HepG2 (cell line): ENCODE measurements around the gene RETN. TPM values are rescaled to one million over a fixed set of nuclear protein-coding genes. Genes with fewer than 3 reads are reported as not detected.

Source experiments
- ATAC-seq: fragments of 200-7000 bp; cut with Tn5 transposase; 3 replicates; pipeline ENCODE4 v1.9.1; 2020; ENCODE audit warnings: mild to moderate bottlenecking, moderate library complexity
- BruUV-seq: library from RNA; stranded (reverse); fragments of 400-500 nt; replicated peaks from 2 replicates; lab custom pipeline; 2021; lab: Mats Ljungman, UMichigan
- CTCF ChIA-PET: fragments of 300-600 bp; formaldehyde crosslinking; extraction: SDS; loops from one replicate; lab custom pipeline; 2021; ENCODE audit warnings: low total read pairs, inconsistent platforms, low intra/inter-chr PET ratio; lab: Yijun Ruan, JAX
- POLR2A ChIA-PET: fragments of 350-600 bp; sonication (Branson Sonifier 250); formaldehyde crosslinking; loops from one replicate; lab custom pipeline; 2020; ENCODE audit warnings: antibody characterized with exemption, inconsistent platforms; lab: Yijun Ruan, JAX
- DNase-seq: peaks from one replicate; pipeline ENCODE4 v3.0.0-alpha.2; 2015; ENCODE audit warnings: low spot score
- FAIRE-seq: peaks from 3 replicates; lab custom pipeline; 2011; peaks lifted over from hg19 to GRCh38; lab: Jason Lieb, UNC
- H2AFZ ChIP-seq: one replicate; pipeline ENCODE4 v1.6.1; 2011; ENCODE audit warnings: low read length, inconsistent platforms
- H3K27ac ChIP-seq: fragments of 300-600 bp; 3 replicates; pipeline ENCODE4 v1.8.0; 2011; ENCODE audit warnings: mixed run types, mild to moderate bottlenecking, mixed read lengths, low read length, inconsistent platforms; ENCODE audit not compliant: insufficient read depth; ENCODE audit errors: extremely low read length
- H3K27me3 ChIP-seq, 2 experiments: fragments of 200-600 bp in 1 of 2; 2 replicates in 1 of 2; 3 replicates in 1 of 2; pipeline versions ENCODE4 v1.6.0 to v1.8.0; 2011; ENCODE audit warnings: low read length in 2 of 2, mild to moderate bottlenecking in 2 of 2, moderate library complexity in 2 of 2, inconsistent platforms in 1 of 2; ENCODE audit not compliant: insufficient read depth in 2 of 2, control insufficient read depth in 1 of 2
- H3K36me3 ChIP-seq, 2 experiments: fragments of 200-600 bp in 1 of 2; replicated peaks in 1 of 2; 2 replicates in 1 of 2; 3 replicates in 1 of 2; pipeline versions ENCODE4 v1.5.1 to v1.8.0; 2011; ENCODE audit warnings: low read length in 2 of 2, inconsistent platforms in 1 of 2; ENCODE audit not compliant: insufficient read depth in 2 of 2, control insufficient read depth in 1 of 2
- H3K4me1 ChIP-seq: 2 replicates; pipeline ENCODE4 v1.5.1; 2012; ENCODE audit warnings: low read length, inconsistent platforms; ENCODE audit not compliant: insufficient read depth
- H3K4me2 ChIP-seq: 2 replicates; pipeline ENCODE4 v1.6.0; 2011; ENCODE audit warnings: low read depth, low read length, inconsistent platforms
- H3K4me3 ChIP-seq, 3 experiments: fragments of 200-600 bp in 1 of 3; sonication (generic), shearing (Covaris generic) in 1 of 3; replicated peaks in 1 of 3; 2 replicates each; pipeline ENCODE4 v1.5.1; 2011 to 2016; ENCODE audit warnings: low read length in 3 of 3, inconsistent platforms in 2 of 3, low read depth in 2 of 3, mild to moderate bottlenecking in 2 of 3, control low read depth in 1 of 3, mixed read lengths in 1 of 3; ENCODE audit not compliant: insufficient read depth in 1 of 3
- H3K79me2 ChIP-seq: one replicate; pipeline ENCODE4 v1.6.1; 2011; ENCODE audit warnings: low read length, inconsistent platforms; ENCODE audit not compliant: insufficient read depth
- H3K9ac ChIP-seq: 2 replicates; pipeline ENCODE4 v1.6.0; 2011; ENCODE audit warnings: mild to moderate bottlenecking, low read depth, low read length, inconsistent platforms; ENCODE audit not compliant: insufficient read depth
- H3K9me3 ChIP-seq: 2 replicates; pipeline ENCODE4 v1.5.1; 2012; ENCODE audit warnings: mild to moderate bottlenecking, low read length
- H4K20me1 ChIP-seq: 2 replicates; pipeline ENCODE4 v1.6.0; 2011; ENCODE audit warnings: inconsistent platforms, mild to moderate bottlenecking, low read length, moderate library complexity; ENCODE audit not compliant: insufficient read depth
- ADNP ChIP-seq: sonication (generic); formaldehyde crosslinking; IDR thresholded peaks from 2 replicates; pipeline ENCODE4 v1.4.0; 2020; ENCODE audit warnings: missing genetic modification reagents
- CCAR2 ChIP-seq: fragments of 200-400 bp; formaldehyde crosslinking; optimal IDR thresholded peaks from 2 replicates; pipeline ENCODE3; 2018; ENCODE audit warnings: low read depth, mild to moderate bottlenecking, low read length, moderate library complexity
- KLF16 ChIP-seq, 2 experiments: sonication (generic) in 1 of 2; formaldehyde crosslinking in 1 of 2; IDR thresholded peaks; 2 replicates each; pipeline versions ENCODE4 v1.6.1 to v1.8.0; 2016 to 2023; ENCODE audit warnings: missing genetic modification reagents in 2 of 2, missing compliant biosample characterization in 1 of 2
- MIER2 ChIP-seq: IDR thresholded peaks from 2 replicates; pipeline ENCODE4 v1.6.1; 2016; ENCODE audit warnings: missing biosample characterization, missing genetic modification reagents
- MIER3 ChIP-seq: IDR thresholded peaks from 2 replicates; pipeline ENCODE4 v1.6.1; 2016; ENCODE audit warnings: missing compliant biosample characterization, borderline replicate concordance
- NR3C1 ChIP-seq: sonication (generic); formaldehyde crosslinking; IDR thresholded peaks from 2 replicates; pipeline ENCODE4 v1.4.0; 2020; ENCODE audit warnings: missing genetic modification reagents
- PHF5A ChIP-seq: IDR thresholded peaks from one replicate; pipeline ENCODE4 v1.6.1; 2018; ENCODE audit warnings: low read depth, missing genetic modification reagents; ENCODE audit not compliant: unreplicated experiment
- POLR2A ChIP-seq, 2 experiments: IDR thresholded peaks; 2 replicates each; pipeline ENCODE4 v1.6.1; 2011; ENCODE audit warnings: low read depth in 2 of 2, low read length in 2 of 2, mild to moderate bottlenecking in 1 of 2, moderate library complexity in 1 of 2; ENCODE audit not compliant: insufficient read depth in 1 of 2
- RARG ChIP-seq: sonication (generic); formaldehyde crosslinking; IDR thresholded peaks from 2 replicates; pipeline ENCODE4 v1.4.0; 2020; ENCODE audit warnings: low read depth, mild to moderate bottlenecking, missing genetic modification reagents
- ZFP36L2 ChIP-seq: sonication (generic); formaldehyde crosslinking; IDR thresholded peaks from 2 replicates; pipeline ENCODE4 v1.4.0; 2020; ENCODE audit warnings: missing genetic modification reagents
- ZNF180 ChIP-seq: sonication (generic); formaldehyde crosslinking; IDR thresholded peaks from 2 replicates; pipeline ENCODE4 v1.4.0; 2020; ENCODE audit warnings: low read depth, missing genetic modification reagents, borderline replicate concordance
- ZNF235 ChIP-seq: sonication (generic); formaldehyde crosslinking; IDR thresholded peaks from 2 replicates; pipeline ENCODE4 v1.8.1; 2023; ENCODE audit warnings: mild to moderate bottlenecking, missing genetic modification reagents, borderline replicate concordance
- ZNF350 ChIP-seq: sonication (generic); formaldehyde crosslinking; IDR thresholded peaks from 2 replicates; pipeline ENCODE4 v1.4.0; 2020; ENCODE audit warnings: mild to moderate bottlenecking, low read depth, missing genetic modification reagents, borderline replicate concordance
- ZNF766 ChIP-seq: sonication (generic); formaldehyde crosslinking; IDR thresholded peaks from 2 replicates; pipeline ENCODE4 v1.5.0; 2020; ENCODE audit warnings: missing genetic modification reagents, borderline replicate concordance
- ZNF792 ChIP-seq: IDR thresholded peaks from 2 replicates; pipeline ENCODE4 v1.6.1; 2016
- WGBS: methylation state at CpG from one replicate; pipeline ENCODE4 v1.1.6; 2017; ENCODE audit warnings: low lambda C conversion rate; 5-methylcytosine and 5-hydroxymethylcytosine counted together
- in situ Hi-C: cut with HindIII; loops from 2 replicates; pipeline ENCODE4 v1.10.0; 2017; ENCODE audit warnings: low pct_unique_long_range_greater_than_20kb; ENCODE audit not compliant: extremely low pct_ligation_motif_present
- intact Hi-C: fragments of 100-400 bp; cut with micrococcal nuclease; formaldehyde crosslinking; loops from one replicate; pipeline ENCODE4 v1.10.0; 2022; ENCODE audit not compliant: unreplicated experiment
- polyA plus RNA-seq, 8 experiments: library from polyadenylated mRNA; depleted of rRNA in 3 of 8; stranded (reverse) in 7 of 8; unstranded in 1 of 8; fragments of >200 nt; fragmentation: Illumina TruSeq in 4 of 8; extraction: Trizol in 4 of 8; gene quantifications; 2 replicates each; pipeline versions ENCODE4 v1.2.1 to v1.2.3, GENCODE V29; 2011 to 2016; ENCODE audit warnings: low read depth in 4 of 8, missing spikeins in 1 of 8, mixed read lengths in 1 of 8; ENCODE audit not compliant: insufficient read depth in 1 of 8
- total RNA-seq, 5 experiments: library from RNA; depleted of rRNA; stranded (reverse); fragments of >200 nt; fragmentation: Illumina TruSeq; extraction: Trizol; gene quantifications; 2 replicates each; pipeline ENCODE4 v1.2.3, GENCODE V29; 2016; ENCODE audit warnings: low read depth in 1 of 5
- TF ChIP-seq, protein P1 (sequence below): sonication (generic); formaldehyde crosslinking; IDR thresholded peaks from 2 replicates; pipeline ENCODE4 v1.4.0; 2020; ENCODE audit warnings: missing genetic modification reagents, borderline replicate concordance
- TF ChIP-seq, protein P2 (sequence below): fragments of 450-650 bp; IDR thresholded peaks from 2 replicates; pipeline ENCODE4 v1.6.1; 2016
- TF ChIP-seq, protein P3 (sequence below): sonication (generic); formaldehyde crosslinking; IDR thresholded peaks from 2 replicates; pipeline ENCODE4 v1.9.0; 2021; ENCODE audit warnings: missing genetic modification reagents, mild to moderate bottlenecking, borderline replicate concordance

RETN gene
- total and polyA plus RNA-seq, 2 of the 13 experiments (the other 11 are each of a cell fraction or from before 2014, with no cell fraction given): not detected

DNA sequence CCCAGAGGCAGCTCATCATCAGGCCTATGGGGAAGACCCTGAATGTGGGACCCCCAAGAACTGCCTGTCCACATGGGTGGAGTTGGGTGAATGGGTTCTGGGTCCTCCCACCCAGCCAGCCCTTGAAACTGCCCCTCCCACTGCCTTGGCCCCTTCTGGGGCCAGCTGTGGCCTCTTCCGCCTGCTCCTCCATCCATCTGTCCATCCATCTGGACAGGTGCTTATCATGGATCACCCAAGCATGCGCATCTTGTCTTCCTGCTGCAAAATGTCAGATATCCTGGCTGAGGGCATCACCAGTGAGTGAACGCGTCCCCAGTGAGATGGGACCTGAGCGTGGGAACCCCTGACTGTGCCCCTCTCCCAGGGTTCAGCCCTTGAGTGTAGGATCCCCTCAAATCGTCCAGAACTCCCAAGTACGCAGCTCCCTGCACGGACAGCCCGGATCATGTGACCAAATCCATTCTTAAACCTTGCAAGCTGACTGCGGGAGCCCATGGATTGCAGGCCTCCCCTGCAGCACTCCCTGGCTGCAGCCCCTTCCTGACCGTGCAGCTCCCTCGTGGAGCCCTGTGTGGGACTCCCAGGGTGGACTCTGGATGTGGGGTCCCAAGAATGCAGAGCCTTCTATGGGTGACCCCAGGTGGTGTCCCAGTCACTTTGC lies 29.9 kb upstream of the RETN start (continued):
- TF ChIP-seq, protein P1, sequence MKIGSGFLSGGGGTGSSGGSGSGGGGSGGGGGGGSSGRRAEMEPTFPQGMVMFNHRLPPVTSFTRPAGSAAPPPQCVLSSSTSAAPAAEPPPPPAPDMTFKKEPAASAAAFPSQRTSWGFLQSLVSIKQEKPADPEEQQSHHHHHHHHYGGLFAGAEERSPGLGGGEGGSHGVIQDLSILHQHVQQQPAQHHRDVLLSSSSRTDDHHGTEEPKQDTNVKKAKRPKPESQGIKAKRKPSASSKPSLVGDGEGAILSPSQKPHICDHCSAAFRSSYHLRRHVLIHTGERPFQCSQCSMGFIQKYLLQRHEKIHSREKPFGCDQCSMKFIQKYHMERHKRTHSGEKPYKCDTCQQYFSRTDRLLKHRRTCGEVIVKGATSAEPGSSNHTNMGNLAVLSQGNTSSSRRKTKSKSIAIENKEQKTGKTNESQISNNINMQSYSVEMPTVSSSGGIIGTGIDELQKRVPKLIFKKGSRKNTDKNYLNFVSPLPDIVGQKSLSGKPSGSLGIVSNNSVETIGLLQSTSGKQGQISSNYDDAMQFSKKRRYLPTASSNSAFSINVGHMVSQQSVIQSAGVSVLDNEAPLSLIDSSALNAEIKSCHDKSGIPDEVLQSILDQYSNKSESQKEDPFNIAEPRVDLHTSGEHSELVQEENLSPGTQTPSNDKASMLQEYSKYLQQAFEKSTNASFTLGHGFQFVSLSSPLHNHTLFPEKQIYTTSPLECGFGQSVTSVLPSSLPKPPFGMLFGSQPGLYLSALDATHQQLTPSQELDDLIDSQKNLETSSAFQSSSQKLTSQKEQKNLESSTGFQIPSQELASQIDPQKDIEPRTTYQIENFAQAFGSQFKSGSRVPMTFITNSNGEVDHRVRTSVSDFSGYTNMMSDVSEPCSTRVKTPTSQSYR (CRISPR knock-in tag): no peak
- TF ChIP-seq PHF5A: no peak
- no peak for TF ChIP-seq ZNF792 (CRISPR knock-in tag)
- no peak for TF ChIP-seq ZNF180 (CRISPR knock-in tag)

DNA sequence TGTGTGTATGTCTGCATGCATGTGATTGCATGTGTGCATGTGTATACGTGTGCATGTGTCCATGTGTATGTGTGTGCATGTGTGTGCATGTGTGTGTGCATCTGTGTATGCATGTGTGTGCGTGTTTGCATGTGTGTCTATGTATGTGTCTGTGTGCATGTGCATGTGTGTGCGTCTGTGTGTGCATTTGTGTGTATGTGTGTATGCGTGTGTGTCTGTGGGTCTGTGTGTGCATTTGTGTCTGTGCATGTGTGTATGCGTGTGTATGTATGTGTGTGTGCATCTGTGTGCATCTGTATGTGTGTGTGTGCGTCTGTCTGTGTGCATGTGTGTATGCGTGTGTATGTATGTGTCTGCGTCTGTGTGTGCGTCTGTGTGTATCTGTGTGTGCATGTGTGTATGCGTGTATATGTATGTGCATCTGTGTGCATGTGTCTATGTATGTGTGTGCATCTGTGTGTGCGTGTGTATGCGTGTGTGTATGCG lies 28.9 kb upstream of the RETN start:
- FAIRE-seq (peak; percentile 37), ATAC-seq (no peak), DNase-seq (no peak)
- Histone ChIP-seq H3K79me2 (peaks cover 7% of the 10 kb centered on the region), H3K4me1 (peaks cover 23% of the 10 kb centered on the region), H3K4me2 (no peak overlapping the region), H4K20me1 (no peaks in the 10 kb centered on the region; the same call in 1 of the 2 replicates), H2AFZ (no peak overlapping the region), H3K27ac (no peak overlapping the region), H3K27me3 (no peaks in the 10 kb centered on the region; a peak in 1 of 5 replicates), H3K36me3 (no peaks in the 10 kb centered on the region; a peak in 1 of 5 replicates), H3K9me3 (no peaks in the 10 kb centered on the region), H3K4me3 (no peak overlapping the region), H3K9ac (no peak overlapping the region)
- in situ Hi-C loops: no loop called here
- POLR2A ChIA-PET: no interaction called here
- WGBS: 95% methylated on average over 11 of the region's 13 CpGs
- intact Hi-C loops: no loop called here
- CTCF ChIA-PET: no interaction called here
- BruUV-seq: no TSS peak
- TF ChIP-seq MIER3 (CRISPR knock-in tag) (no peak), RARG (CRISPR knock-in tag) (no peak), ZNF766 (CRISPR knock-in tag) (no peak), NR3C1 (CRISPR knock-in tag) (no peak), KLF16 (CRISPR knock-in tag; IDR thresholded peaks at IDR 0.05) (peak in 1 of 2 experiments; percentile 62; a peak in 1 of 4 replicates), POLR2A (IDR thresholded peaks at IDR 0.05; ENCODE audit: insufficient read depth in 1 of 2, low read depth in 2 of 2, low read length in 2 of 2) (peak in 1 of 2 experiments; percentile 39; a peak in 1 of 4 replicates), ZNF235 (CRISPR knock-in tag) (no peak), CCAR2 (no peak), ZNF350 (CRISPR knock-in tag) (no peak), ADNP (no peak), ZFP36L2 (CRISPR knock-in tag) (no peak), MIER2 (CRISPR knock-in tag) (no peak)
- TF ChIP-seq, protein P2, sequence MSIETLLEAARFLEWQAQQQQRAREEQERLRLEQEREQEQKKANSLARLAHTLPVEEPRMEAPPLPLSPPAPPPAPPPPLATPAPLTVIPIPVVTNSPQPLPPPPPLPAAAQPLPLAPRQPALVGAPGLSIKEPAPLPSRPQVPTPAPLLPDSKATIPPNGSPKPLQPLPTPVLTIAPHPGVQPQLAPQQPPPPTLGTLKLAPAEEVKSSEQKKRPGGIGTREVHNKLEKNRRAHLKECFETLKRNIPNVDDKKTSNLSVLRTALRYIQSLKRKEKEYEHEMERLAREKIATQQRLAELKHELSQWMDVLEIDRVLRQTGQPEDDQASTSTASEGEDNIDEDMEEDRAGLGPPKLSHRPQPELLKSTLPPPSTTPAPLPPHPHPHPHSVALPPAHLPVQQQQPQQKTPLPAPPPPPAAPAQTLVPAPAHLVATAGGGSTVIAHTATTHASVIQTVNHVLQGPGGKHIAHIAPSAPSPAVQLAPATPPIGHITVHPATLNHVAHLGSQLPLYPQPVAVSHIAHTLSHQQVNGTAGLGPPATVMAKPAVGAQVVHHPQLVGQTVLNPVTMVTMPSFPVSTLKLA: peak; percentile 97
- TF ChIP-seq, protein P3, sequence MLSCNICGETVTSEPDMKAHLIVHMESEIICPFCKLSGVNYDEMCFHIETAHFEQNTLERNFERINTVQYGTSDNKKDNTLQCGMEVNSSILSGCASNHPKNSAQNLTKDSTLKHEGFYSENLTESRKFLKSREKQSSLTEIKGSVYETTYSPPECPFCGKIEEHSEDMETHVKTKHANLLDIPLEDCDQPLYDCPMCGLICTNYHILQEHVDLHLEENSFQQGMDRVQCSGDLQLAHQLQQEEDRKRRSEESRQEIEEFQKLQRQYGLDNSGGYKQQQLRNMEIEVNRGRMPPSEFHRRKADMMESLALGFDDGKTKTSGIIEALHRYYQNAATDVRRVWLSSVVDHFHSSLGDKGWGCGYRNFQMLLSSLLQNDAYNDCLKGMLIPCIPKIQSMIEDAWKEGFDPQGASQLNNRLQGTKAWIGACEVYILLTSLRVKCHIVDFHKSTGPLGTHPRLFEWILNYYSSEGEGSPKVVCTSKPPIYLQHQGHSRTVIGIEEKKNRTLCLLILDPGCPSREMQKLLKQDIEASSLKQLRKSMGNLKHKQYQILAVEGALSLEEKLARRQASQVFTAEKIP (CRISPR knock-in tag): no peak
